ENCODE results near the gene LENG9. TPM values are rescaled to one million over a fixed set of nuclear protein-coding genes. Genes with fewer than 3 reads are reported as not detected.

LENG9 gene
- total RNA-seq, 8 experiments from 2014 or later = 1.6 to 10.7 (median 3.7) TPM

GRCh38 chr19:54428323-54429175 is 35.0 kb downstream of the LENG9 start:
- H3K4me1 ChIP-seq (replicated peaks in 1 of 2) = peaks cover 26 to 37% of the 10 kb centered on the region in 2 donors
- in situ Hi-C loops (cut with MboI; ENCODE audit: low pct_unique_long_range_greater_than_20kb in 2 of 9, low sequenced_read_pairs in 9 of 9, unreplicated experiment in 9 of 9) = no loop called here
- WGBS, 10 experiments = 71 to 100% (median 88%) methylated on average over 2 to 4 of the region's 11 CpGs; no CpG with 5 or more reads in 4 of the 10 experiments
- H3K27ac ChIP-seq = peak overlapping the region; percentile 41 to 71
- H3K4me3 ChIP-seq = no peak overlapping the region
- ATAC-seq (replicated peaks in 6 of 8) = no peak

- no peak for ATAC-seq (replicated peaks in 6 of 8)
- no peak overlapping the region for H3K4me3 ChIP-seq
- 83 to 100% (median 93%) methylated on average over 1 to 11 of the region's 11 CpGs; no CpG with 5 or more reads in 5 of the 10 experiments for WGBS, 10 experiments
- peaks cover 26 to 37% of the 10 kb centered on the region in 2 donors for H3K4me1 ChIP-seq (replicated peaks in 1 of 2)
- no peak overlapping the region for H3K27ac ChIP-seq
- in situ Hi-C loops (cut with MboI; ENCODE audit: low pct_unique_long_range_greater_than_20kb in 2 of 9, low sequenced_read_pairs in 9 of 9, unreplicated experiment in 9 of 9) = no loop called here
These were observed 36.0 kb downstream of the LENG9 start for GRCh38 chr19:54427586-54427985.

- peaks cover 26 to 41% of the 10 kb centered on the region in 2 donors for H3K4me1 ChIP-seq (replicated peaks in 1 of 2)
- 0 to 100% (median 64%) methylated on average over 1 to 8 of the region's 17 CpGs; no CpG with 5 or more reads in 5 of the 10 experiments for WGBS, 10 experiments
- in situ Hi-C loops (cut with MboI; ENCODE audit: low pct_unique_long_range_greater_than_20kb in 2 of 9, low sequenced_read_pairs in 9 of 9, unreplicated experiment in 9 of 9) = no loop called here
- ATAC-seq (replicated peaks in 6 of 8) = no peak
- no peak overlapping the region for H3K4me3 ChIP-seq
- peak overlapping the region in 1 of 2 donors; percentile 23 for H3K27ac ChIP-seq
These were observed 37.2 kb downstream of the LENG9 start for GRCh38 chr19:54426291-54426931.

- WGBS, 10 experiments = 0 to 100% (median 100%) methylated on average over 1 to 5 of the region's 5 CpGs; no CpG with 5 or more reads in 3 of the 10 experiments
- peaks cover 27 to 39% of the 10 kb centered on the region in 2 donors for H3K4me1 ChIP-seq (replicated peaks in 1 of 2)
- ATAC-seq (replicated peaks in 6 of 8) = no peak
- H3K27ac ChIP-seq = no peak overlapping the region
- no peak overlapping the region for H3K4me3 ChIP-seq
- in situ Hi-C loops (cut with MboI; ENCODE audit: low pct_unique_long_range_greater_than_20kb in 2 of 9, low sequenced_read_pairs in 9 of 9, unreplicated experiment in 9 of 9) = no loop called here
These were observed 38.2 kb downstream of the LENG9 start for GRCh38 chr19:54425382-54425723.

- H3K4me1 ChIP-seq (replicated peaks in 1 of 2) = peaks cover 25 to 36% of the 10 kb centered on the region in 2 donors
- in situ Hi-C loops (cut with MboI; ENCODE audit: low pct_unique_long_range_greater_than_20kb in 2 of 9, low sequenced_read_pairs in 9 of 9, unreplicated experiment in 9 of 9) = no loop called here
- WGBS, 10 experiments = 38 to 97% (median 80%) methylated on average over 1 to 22 of the region's 36 CpGs; no CpG with 5 or more reads in 5 of the 10 experiments
- no peak for ATAC-seq (replicated peaks in 6 of 8)
- H3K27ac ChIP-seq = no peak overlapping the region
- H3K4me3 ChIP-seq = no peak overlapping the region
These were observed 38.8 kb downstream of the LENG9 start for GRCh38 chr19:54424660-54425381.

- Histone ChIP-seq H3K4me3 (no peak overlapping the region), H3K27ac (no peak overlapping the region), H3K4me1 (replicated peaks in 1 of 2) (peaks cover 25 to 33% of the 10 kb centered on the region in 2 donors)
- in situ Hi-C loops (cut with MboI; ENCODE audit: low pct_unique_long_range_greater_than_20kb in 2 of 9, low sequenced_read_pairs in 9 of 9, unreplicated experiment in 9 of 9) = no loop called here
- ATAC-seq (replicated peaks in 6 of 8) = no peak
- 70 to 100% (median 87%) methylated on average over 1 to 9 of the region's 14 CpGs; no CpG with 5 or more reads in 5 of the 10 experiments for WGBS, 10 experiments
These were observed 39.4 kb downstream of the LENG9 start for GRCh38 chr19:54424201-54424600.

GRCh38 chr19:54422136-54422535 is 41.4 kb downstream of the LENG9 start:
- no peak for ATAC-seq (replicated peaks in 6 of 8)
- 70 to 100% methylated on average over 1 to 2 of the region's 20 CpGs; no CpG with 5 or more reads in 8 of the 10 experiments for WGBS, 10 experiments
- H3K27ac ChIP-seq = peak overlapping the region; percentile 57 to 96

GRCh38 chr19:54421521-54421920 is 42.1 kb downstream of the LENG9 start:
- Histone ChIP-seq H3K4me1 (replicated peaks in 1 of 2) (peaks cover 40 to 44% of the 10 kb centered on the region in 2 donors), H3K27ac (peak overlapping the region; percentile 57 to 96), H3K4me3 (no peak overlapping the region)
- ATAC-seq (replicated peaks in 6 of 8) = no peak
- 40 to 70% (median 57%) methylated on average over 2 to 4 of the region's 7 CpGs; no CpG with 5 or more reads in 5 of the 10 experiments for WGBS, 10 experiments
- in situ Hi-C loops (cut with MboI; ENCODE audit: low pct_unique_long_range_greater_than_20kb in 2 of 9, low sequenced_read_pairs in 9 of 9, unreplicated experiment in 9 of 9) = no loop called here

More at GRCh38 chr19:54422136-54422535, 41.4 kb downstream of the LENG9 start:
- Histone ChIP-seq H3K4me3 (no peak overlapping the region), H3K4me1 (replicated peaks in 1 of 2) (peaks cover 40 to 43% of the 10 kb centered on the region in 2 donors)
- in situ Hi-C loops (cut with MboI; ENCODE audit: low pct_unique_long_range_greater_than_20kb in 2 of 9, low sequenced_read_pairs in 9 of 9, unreplicated experiment in 9 of 9) = no loop called here

GRCh38 chr19:54421169-54421516 is 42.4 kb downstream of the LENG9 start:
- WGBS, 10 experiments = 17% methylated on average over 1 of the region's 9 CpGs; no CpG with 5 or more reads in 9 of the 10 experiments
- Histone ChIP-seq H3K4me3 (no peak overlapping the region), H3K4me1 (replicated peaks in 1 of 2) (peaks cover 40 to 44% of the 10 kb centered on the region in 2 donors), H3K27ac (peak overlapping the region; percentile 57 to 96)
- ATAC-seq (replicated peaks in 6 of 8) = peak in 3 of 8 experiments; percentile 10 to 42 (median 40)
- in situ Hi-C loops (cut with MboI; ENCODE audit: low pct_unique_long_range_greater_than_20kb in 2 of 9, low sequenced_read_pairs in 9 of 9, unreplicated experiment in 9 of 9) = no loop called here

- peak overlapping the region in 4 of 5 donors; percentile 13 to 34 (median 23) for H3K4me3 ChIP-seq
- WGBS, 10 experiments = no CpG with 5 or more reads among the region's 37 CpGs
- peak overlapping the region; percentile 87 to 96 for H3K27ac ChIP-seq
- in situ Hi-C loops (cut with MboI; ENCODE audit: low pct_unique_long_range_greater_than_20kb in 2 of 9, low sequenced_read_pairs in 9 of 9, unreplicated experiment in 9 of 9) = no loop called here
- ATAC-seq (replicated peaks in 6 of 8) = peak; percentile 52 to 76 (median 70)
- peaks cover 40 to 44% of the 10 kb centered on the region in 2 donors for H3K4me1 ChIP-seq (replicated peaks in 1 of 2)
These were observed 43.0 kb downstream of the LENG9 start for GRCh38 chr19:54420383-54421168.

GRCh38 chr19:54420068-54420382 is 43.6 kb downstream of the LENG9 start:
- in situ Hi-C loops (cut with MboI; ENCODE audit: low pct_unique_long_range_greater_than_20kb in 2 of 9, low sequenced_read_pairs in 9 of 9, unreplicated experiment in 9 of 9) = no loop called here
- Histone ChIP-seq H3K27ac (peak overlapping the region; percentile 74 to 88), H3K4me3 (peak overlapping the region in 1 of 5 donors; percentile 25), H3K4me1 (replicated peaks in 1 of 2) (peaks cover 40 to 45% of the 10 kb centered on the region in 2 donors)
- ATAC-seq (replicated peaks in 6 of 8) = no peak
- WGBS, 10 experiments = 0 to 29% (median 10%) methylated on average over 1 of the region's 10 CpGs; no CpG with 5 or more reads in 6 of the 10 experiments
